Endothelial cell (in vitro differentiated cells): ENCODE data around the gene IL17RB. TPM values are rescaled to one million over a fixed set of nuclear protein-coding genes. Genes with fewer than 3 reads are reported as not detected.

Source experiments
- DNase-seq: peaks from one replicate; pipeline ENCODE4 v3.0.0; 2021; ENCODE audit warnings: low spot score
- H3K27ac Mint-ChIP-seq: one replicate; pipeline ENCODE4 v1.8.0; 2021; ENCODE audit warnings: mixed read lengths, inconsistent platforms; ENCODE audit not compliant: unreplicated experiment
- H3K27me3 Mint-ChIP-seq: one replicate; pipeline ENCODE4 v1.8.0; 2021; ENCODE audit warnings: mild to moderate bottlenecking, moderate library complexity, mixed read lengths, inconsistent platforms; ENCODE audit not compliant: unreplicated experiment
- H3K36me3 Mint-ChIP-seq: one replicate; pipeline ENCODE4 v1.8.0; 2021; ENCODE audit warnings: mild to moderate bottlenecking, low read depth, mixed read lengths, inconsistent platforms; ENCODE audit not compliant: unreplicated experiment
- H3K4me1 Mint-ChIP-seq: one replicate; pipeline ENCODE4 v1.8.0; 2021; ENCODE audit warnings: mild to moderate bottlenecking, mixed read lengths, inconsistent platforms; ENCODE audit not compliant: unreplicated experiment
- H3K4me3 Mint-ChIP-seq: one replicate; pipeline ENCODE4 v1.8.0; 2021; ENCODE audit warnings: mild to moderate bottlenecking, mixed read lengths, inconsistent platforms; ENCODE audit not compliant: unreplicated experiment
- H3K9me3 Mint-ChIP-seq: one replicate; pipeline ENCODE4 v1.8.0; 2021; ENCODE audit warnings: mixed read lengths, inconsistent platforms; ENCODE audit not compliant: unreplicated experiment
- total RNA-seq: library from RNA; stranded (reverse); fragmentation: NEBNext Ultra II Directional; extraction: Animal tissue kit (Norgen Biotek cat#: 25700); gene quantifications from one replicate; pipeline ENCODE4 v1.2.1, GENCODE V29; 2021; ENCODE audit not compliant: unreplicated experiment
- TF ChIP-seq, protein P1 (sequence below): fragments of 200-600 bp; sonication (generic); IDR thresholded peaks from one replicate; pipeline ENCODE4 v1.5.0; 2021; ENCODE audit warnings: antibody characterized with exemption; ENCODE audit not compliant: unreplicated experiment

The IL17RB gene
- total RNA-seq, 1 donor from 2014 or later: 0.33 TPM

DNA sequence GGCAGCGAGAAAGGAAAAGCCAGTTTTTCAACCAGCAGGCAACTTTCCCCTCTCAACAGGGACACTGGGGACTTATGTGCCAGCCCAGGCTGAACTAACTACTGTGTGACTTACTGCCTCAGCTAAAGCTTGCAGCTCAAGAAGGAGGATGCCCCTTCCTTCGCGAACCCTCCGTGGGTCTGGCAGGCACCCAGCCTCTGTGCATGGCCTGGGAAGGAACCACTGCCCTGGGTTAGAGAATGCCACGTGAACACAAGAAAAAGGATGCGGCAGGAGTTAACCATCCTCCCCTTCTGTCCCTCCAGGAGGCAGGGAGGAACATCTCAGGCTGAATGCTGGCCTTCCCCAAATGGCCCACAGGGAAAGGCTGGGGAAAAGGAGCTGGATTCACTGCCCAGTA, 29.2 kb upstream of the IL17RB start:
- no peak for DNase-seq
- no peak overlapping the region for H3K4me3 Mint-ChIP-seq
- H3K9me3 Mint-ChIP-seq: no peaks in the 10 kb centered on the region
- peaks cover 24% of the 10 kb centered on the region for H3K36me3 Mint-ChIP-seq
- H3K4me1 Mint-ChIP-seq: peaks cover 6% of the 10 kb centered on the region
- H3K27me3 Mint-ChIP-seq: peaks cover 6% of the 10 kb centered on the region
- H3K27ac Mint-ChIP-seq: no peak overlapping the region
- TF ChIP-seq, protein P1, sequence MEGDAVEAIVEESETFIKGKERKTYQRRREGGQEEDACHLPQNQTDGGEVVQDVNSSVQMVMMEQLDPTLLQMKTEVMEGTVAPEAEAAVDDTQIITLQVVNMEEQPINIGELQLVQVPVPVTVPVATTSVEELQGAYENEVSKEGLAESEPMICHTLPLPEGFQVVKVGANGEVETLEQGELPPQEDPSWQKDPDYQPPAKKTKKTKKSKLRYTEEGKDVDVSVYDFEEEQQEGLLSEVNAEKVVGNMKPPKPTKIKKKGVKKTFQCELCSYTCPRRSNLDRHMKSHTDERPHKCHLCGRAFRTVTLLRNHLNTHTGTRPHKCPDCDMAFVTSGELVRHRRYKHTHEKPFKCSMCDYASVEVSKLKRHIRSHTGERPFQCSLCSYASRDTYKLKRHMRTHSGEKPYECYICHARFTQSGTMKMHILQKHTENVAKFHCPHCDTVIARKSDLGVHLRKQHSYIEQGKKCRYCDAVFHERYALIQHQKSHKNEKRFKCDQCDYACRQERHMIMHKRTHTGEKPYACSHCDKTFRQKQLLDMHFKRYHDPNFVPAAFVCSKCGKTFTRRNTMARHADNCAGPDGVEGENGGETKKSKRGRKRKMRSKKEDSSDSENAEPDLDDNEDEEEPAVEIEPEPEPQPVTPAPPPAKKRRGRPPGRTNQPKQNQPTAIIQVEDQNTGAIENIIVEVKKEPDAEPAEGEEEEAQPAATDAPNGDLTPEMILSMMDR: no peak

DNA sequence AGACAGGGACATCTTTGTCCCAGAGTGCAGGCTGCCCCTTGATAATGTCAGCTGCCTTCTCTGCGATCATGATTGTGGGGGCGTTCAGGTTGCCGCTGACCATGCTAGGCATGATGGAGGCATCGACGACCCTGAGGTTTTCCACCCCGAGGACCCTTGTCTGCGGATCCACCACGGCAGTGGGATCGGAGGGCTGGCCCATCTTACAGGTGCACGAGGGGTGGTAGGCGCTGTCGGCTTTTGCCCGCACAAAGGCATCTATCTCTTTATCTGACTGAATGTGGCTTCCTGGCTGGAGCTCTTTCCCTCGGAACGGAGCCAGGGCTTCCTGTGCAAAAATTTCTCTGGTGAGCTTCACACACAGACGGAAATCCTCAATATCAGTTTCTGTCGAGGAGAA, 28.6 kb upstream of the IL17RB start:
- no peak overlapping the region for H3K27ac Mint-ChIP-seq
- peaks cover 6% of the 10 kb centered on the region for H3K4me1 Mint-ChIP-seq
- no peak for DNase-seq
- H3K4me3 Mint-ChIP-seq: peak overlapping the region; percentile 34
- H3K36me3 Mint-ChIP-seq: peaks cover 24% of the 10 kb centered on the region
- TF ChIP-seq, protein P1: no peak
- no peaks in the 10 kb centered on the region for H3K9me3 Mint-ChIP-seq
- peaks cover 10% of the 10 kb centered on the region for H3K27me3 Mint-ChIP-seq

DNA sequence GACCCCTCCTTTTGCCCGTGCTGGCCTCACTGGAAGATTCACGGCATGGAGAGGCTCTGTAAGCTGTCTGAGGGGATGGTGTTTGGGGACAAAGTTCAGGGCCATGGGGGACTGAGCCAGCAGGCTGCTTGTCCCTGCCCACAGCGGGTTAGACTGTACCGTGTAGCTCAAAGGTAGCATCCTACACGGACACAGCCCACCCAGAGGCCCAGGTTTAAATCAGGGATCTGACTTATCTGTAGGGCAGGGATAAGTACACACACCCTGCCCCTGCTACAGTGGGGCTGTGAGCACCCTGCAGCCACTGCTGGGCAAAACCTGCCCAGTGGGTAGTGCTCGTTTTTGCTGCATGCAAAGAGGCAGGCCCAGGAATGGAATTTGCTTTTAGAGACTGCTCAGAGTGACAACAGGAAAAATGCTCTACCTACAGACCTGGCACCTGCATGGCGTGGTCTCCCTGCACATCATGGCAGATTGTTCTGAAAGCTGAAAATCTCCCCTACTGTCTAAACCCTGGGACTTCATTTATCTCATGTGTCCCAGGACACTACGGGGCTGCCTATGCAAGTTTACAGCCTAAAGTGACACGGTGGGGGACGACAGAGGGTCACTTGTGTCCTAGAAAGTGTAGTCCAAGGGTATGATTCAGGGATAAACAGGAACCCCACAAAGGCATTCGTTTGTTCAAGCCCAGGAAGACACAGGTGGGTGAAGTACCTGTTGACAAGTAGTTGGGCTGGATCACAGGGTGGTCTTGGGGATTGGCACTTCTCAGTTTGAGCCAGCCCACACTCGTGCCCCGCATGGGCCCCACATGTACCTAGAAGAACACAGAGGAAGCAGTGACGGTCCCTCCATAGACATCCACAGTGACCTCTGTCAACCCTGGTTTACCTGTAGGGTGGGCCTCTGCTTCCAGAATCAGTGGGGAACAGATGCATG, 27.9 kb upstream of the IL17RB start:
- H3K27me3 Mint-ChIP-seq: peaks cover 10% of the 10 kb centered on the region
- no peak overlapping the region for H3K27ac Mint-ChIP-seq
- H3K4me1 Mint-ChIP-seq: peaks cover 6% of the 10 kb centered on the region
- peak overlapping the region; percentile 34 for H3K4me3 Mint-ChIP-seq
- H3K9me3 Mint-ChIP-seq: no peaks in the 10 kb centered on the region
- H3K36me3 Mint-ChIP-seq: peaks cover 21% of the 10 kb centered on the region
- DNase-seq: no peak
- TF ChIP-seq, protein P1: no peak

DNA sequence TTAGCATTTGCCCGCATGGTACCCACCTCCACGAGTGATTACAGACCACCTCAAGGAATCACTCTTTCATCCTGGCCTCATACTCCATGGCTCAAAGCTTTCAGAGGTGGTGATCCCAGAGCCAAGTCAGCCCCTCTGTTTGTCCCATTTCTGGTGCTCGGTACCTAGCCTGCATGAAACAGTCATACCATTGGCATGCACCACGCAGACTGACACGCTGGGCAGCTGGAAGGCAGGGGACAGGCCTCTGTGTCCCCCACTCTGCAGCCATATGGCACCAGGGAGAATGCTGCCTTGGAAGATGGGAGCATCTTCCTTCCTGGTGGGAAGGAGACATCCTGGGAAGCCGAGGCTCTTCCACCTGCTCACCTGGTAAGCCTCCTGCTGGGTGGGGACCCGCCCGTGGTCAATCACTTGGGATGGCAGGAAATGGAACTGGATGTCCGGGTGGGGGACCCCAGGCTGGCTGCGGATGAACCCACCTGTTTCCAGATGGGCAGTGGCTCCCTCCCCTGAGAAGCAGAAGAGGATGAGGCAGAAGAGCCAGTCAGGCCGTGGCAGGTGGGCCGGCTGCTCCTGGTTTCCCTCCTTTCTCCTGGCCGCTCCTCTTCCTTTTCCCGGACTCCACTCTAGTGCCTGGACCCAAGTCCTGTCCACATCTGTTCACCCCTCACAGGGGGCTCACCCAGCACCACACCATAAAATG, 27.1 kb upstream of the IL17RB start:
- no peak overlapping the region for H3K4me3 Mint-ChIP-seq
- peaks cover 13% of the 10 kb centered on the region for H3K36me3 Mint-ChIP-seq
- TF ChIP-seq, protein P1: no peak
- DNase-seq: no peak
- no peak overlapping the region for H3K27ac Mint-ChIP-seq
- peaks cover 10% of the 10 kb centered on the region for H3K27me3 Mint-ChIP-seq
- no peaks in the 10 kb centered on the region for H3K9me3 Mint-ChIP-seq
- H3K4me1 Mint-ChIP-seq: peaks cover 12% of the 10 kb centered on the region

DNA sequence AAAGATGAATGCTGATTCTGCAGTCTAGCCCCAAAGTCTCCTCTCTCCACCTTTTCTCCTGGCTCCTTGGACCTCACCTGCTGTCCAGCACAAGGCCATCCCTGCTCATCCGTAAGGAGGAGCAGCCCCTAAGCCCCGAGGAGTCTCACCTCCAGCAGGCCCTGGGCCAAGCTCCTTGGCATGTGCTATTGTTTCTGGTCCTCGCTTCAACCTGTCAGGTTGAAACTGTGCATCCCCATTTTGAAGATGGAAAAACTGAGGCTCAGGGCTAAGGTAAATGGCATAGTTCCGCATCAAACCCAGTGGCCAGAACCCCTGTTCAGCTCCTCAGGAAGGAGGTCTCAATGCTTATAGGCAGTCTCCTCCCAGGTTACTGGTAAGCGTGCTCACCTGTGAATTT, 26.3 kb upstream of the IL17RB start:
- DNase-seq: no peak
- Mint-ChIP-seq H3K9me3 (no peaks in the 10 kb centered on the region), H3K4me3 (no peak overlapping the region), H3K27me3 (peaks cover 18% of the 10 kb centered on the region), H3K36me3 (peaks cover 12% of the 10 kb centered on the region), H3K4me1 (peaks cover 14% of the 10 kb centered on the region), H3K27ac (no peak overlapping the region)
- TF ChIP-seq, protein P1: no peak
